GM12864 (cell line): Measurements from ENCODE around the gene ZNF532.

Experiments used
- DNase-seq: peaks from one replicate; pipeline ENCODE4 v3.0.0-alpha.2; 2011; ENCODE audit warnings: low read depth
- H3K4me3 ChIP-seq: 2 replicates; pipeline ENCODE4 v1.5.1; 2011; ENCODE audit warnings: mild to moderate bottlenecking, low read depth, low read length, control low read depth
- TF ChIP-seq, protein P1 (sequence below): IDR thresholded peaks from 2 replicates; pipeline ENCODE4 v1.5.1; 2011; ENCODE audit warnings: low read depth, mild to moderate bottlenecking, moderate library complexity, low read length, control low read depth, inconsistent platforms; ENCODE audit errors: missing control alignments

ZNF532 gene

GRCh38 chr18:58955738-58956137 is 91.1 kb downstream of the ZNF532 start:
- DNase-seq, result no peak
- TF ChIP-seq, protein P1, sequence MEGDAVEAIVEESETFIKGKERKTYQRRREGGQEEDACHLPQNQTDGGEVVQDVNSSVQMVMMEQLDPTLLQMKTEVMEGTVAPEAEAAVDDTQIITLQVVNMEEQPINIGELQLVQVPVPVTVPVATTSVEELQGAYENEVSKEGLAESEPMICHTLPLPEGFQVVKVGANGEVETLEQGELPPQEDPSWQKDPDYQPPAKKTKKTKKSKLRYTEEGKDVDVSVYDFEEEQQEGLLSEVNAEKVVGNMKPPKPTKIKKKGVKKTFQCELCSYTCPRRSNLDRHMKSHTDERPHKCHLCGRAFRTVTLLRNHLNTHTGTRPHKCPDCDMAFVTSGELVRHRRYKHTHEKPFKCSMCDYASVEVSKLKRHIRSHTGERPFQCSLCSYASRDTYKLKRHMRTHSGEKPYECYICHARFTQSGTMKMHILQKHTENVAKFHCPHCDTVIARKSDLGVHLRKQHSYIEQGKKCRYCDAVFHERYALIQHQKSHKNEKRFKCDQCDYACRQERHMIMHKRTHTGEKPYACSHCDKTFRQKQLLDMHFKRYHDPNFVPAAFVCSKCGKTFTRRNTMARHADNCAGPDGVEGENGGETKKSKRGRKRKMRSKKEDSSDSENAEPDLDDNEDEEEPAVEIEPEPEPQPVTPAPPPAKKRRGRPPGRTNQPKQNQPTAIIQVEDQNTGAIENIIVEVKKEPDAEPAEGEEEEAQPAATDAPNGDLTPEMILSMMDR, result no peak
- no peak overlapping the region for H3K4me3 ChIP-seq

GRCh38 chr18:58958628-58959027 is 94.0 kb downstream of the ZNF532 start:
- H3K4me3 ChIP-seq, result no peak overlapping the region
- DNase-seq, result no peak
- TF ChIP-seq, protein P1, result no peak

GRCh38 chr18:58960508-58960907 is 95.8 kb downstream of the ZNF532 start:
- TF ChIP-seq, protein P1, result no peak
- H3K4me3 ChIP-seq, result no peak overlapping the region
- no peak for DNase-seq

DNA sequence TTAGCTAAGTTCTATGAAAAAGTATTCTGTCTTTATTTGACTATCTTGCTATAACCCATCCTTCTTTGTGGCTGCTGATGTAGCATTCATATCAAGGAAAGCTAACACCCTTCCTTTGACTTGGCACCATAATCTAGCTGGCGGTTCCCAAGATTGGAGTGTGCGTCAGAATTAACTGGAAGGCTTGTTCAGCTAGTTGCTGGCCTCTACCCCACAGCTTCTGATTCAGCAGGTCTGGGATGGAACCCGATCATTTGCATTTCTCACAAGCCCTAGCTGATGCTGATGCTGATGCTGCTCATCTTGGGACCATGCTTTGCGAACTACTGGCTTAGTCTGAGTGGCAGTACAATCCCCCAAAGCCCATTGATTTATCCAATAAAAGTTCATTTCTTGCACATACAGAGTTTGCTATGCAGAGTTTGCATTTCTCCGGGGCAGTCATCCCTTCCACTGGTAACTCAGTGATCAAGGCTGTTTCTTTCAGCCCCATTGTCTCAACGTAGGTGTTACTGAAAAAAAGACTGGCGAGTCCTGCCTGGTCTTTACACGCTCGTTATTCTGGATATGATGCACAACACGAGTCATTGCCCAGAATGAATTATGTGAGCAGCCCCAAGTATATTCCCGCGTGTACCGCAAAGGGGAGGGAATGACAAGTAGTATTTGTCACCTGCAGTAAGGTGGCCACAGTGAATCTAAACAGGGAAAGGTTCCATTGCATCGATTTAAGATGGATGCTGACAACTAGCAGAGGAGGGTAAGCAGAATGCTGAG is 96.5 kb downstream of the ZNF532 start:
- H3K4me3 ChIP-seq, result no peak overlapping the region
- no peak for DNase-seq
- TF ChIP-seq, protein P1, result no peak

GRCh38 chr18:58962336-58962735 is 97.7 kb downstream of the ZNF532 start:
- TF ChIP-seq, protein P1, result no peak
- H3K4me3 ChIP-seq, result no peak overlapping the region
- DNase-seq, result no peak

GRCh38 chr18:58965291-58966004 is 100.8 kb downstream of the ZNF532 start:
- TF ChIP-seq, protein P1, result no peak
- no peak for DNase-seq
- peak overlapping the region; percentile 36 for H3K4me3 ChIP-seq
